Mesenchymal stem cell (in vitro differentiated cells and primary cell): ENCODE results near the gene RPA3.

ENCODE experiments used
- DNase-seq: peaks from one replicate; pipeline ENCODE4 v3.0.0-alpha.2; 2013
- H2AFZ ChIP-seq: one replicate; pipeline ENCODE4 v1.6.1; 2013; ENCODE audit warnings: low read depth, mild to moderate bottlenecking, control low read depth, inconsistent platforms, low read length, moderate library complexity
- H2AK5ac ChIP-seq: 2 replicates; pipeline ENCODE4 v1.6.1; 2013; ENCODE audit warnings: low read length, moderate library complexity, mild to moderate bottlenecking, inconsistent platforms; ENCODE audit not compliant: severe bottlenecking
- H2BK120ac ChIP-seq: one replicate; pipeline ENCODE4 v1.6.1; 2013; ENCODE audit warnings: low read depth, mild to moderate bottlenecking, inconsistent platforms, low read length, moderate library complexity
- H2BK12ac ChIP-seq, 2 experiments: one replicate each; pipeline ENCODE4 v1.6.1; 2013; ENCODE audit warnings: inconsistent platforms in 2 of 2, low read length in 2 of 2, mild to moderate bottlenecking in 2 of 2, moderate library complexity in 2 of 2, control low read depth in 1 of 2
- H2BK15ac ChIP-seq: one replicate; pipeline ENCODE4 v1.6.1; 2013; ENCODE audit warnings: mild to moderate bottlenecking, low read depth, inconsistent platforms; ENCODE audit not compliant: poor library complexity, severe bottlenecking
- H2BK5ac ChIP-seq: 2 replicates; pipeline ENCODE4 v1.6.1; 2013; ENCODE audit warnings: low read depth, mild to moderate bottlenecking, low read length, control low read depth, inconsistent platforms; ENCODE audit not compliant: poor library complexity, severe bottlenecking
- H3K14ac ChIP-seq, 2 experiments: one replicate each; pipeline ENCODE4 v1.6.1; 2013; ENCODE audit warnings: inconsistent platforms in 2 of 2, low read length in 2 of 2, control low read depth in 1 of 2, mild to moderate bottlenecking in 1 of 2, moderate library complexity in 1 of 2
- H3K18ac ChIP-seq, 2 experiments: one replicate each; pipeline ENCODE4 v1.6.1; 2013; ENCODE audit warnings: inconsistent platforms in 2 of 2, low read length in 2 of 2, control low read depth in 1 of 2, low read depth in 1 of 2, mild to moderate bottlenecking in 1 of 2
- H3K23ac ChIP-seq, 2 experiments: one replicate each; pipeline ENCODE4 v1.6.1; 2013; ENCODE audit warnings: inconsistent platforms in 2 of 2, low read length in 2 of 2, mild to moderate bottlenecking in 2 of 2, moderate library complexity in 2 of 2, control low read depth in 1 of 2
- H3K27ac ChIP-seq: 2 replicates; pipeline ENCODE4 v1.5.1; 2013; ENCODE audit warnings: mild to moderate bottlenecking, moderate library complexity, low read length, control low read depth, inconsistent platforms; ENCODE audit not compliant: poor library complexity, severe bottlenecking
- H3K27me3 ChIP-seq, 2 experiments: 2 replicates each; pipeline versions ENCODE4 v1.6.1 to v1.7.0; 2013; ENCODE audit warnings: low read length in 2 of 2, mild to moderate bottlenecking in 2 of 2, moderate library complexity in 2 of 2, control low read depth in 1 of 2, inconsistent platforms in 1 of 2; ENCODE audit not compliant: control insufficient read depth in 1 of 2, insufficient read depth in 1 of 2
- H3K36me3 ChIP-seq, 2 experiments: 2 replicates each; pipeline versions ENCODE4 v1.6.1 to v1.7.0; 2013; ENCODE audit warnings: low read length in 2 of 2, control low read depth in 1 of 2, inconsistent platforms in 1 of 2, low read depth in 1 of 2, mild to moderate bottlenecking in 1 of 2; ENCODE audit not compliant: insufficient read depth in 2 of 2, control insufficient read depth in 1 of 2
- H3K4ac ChIP-seq, 2 experiments: one replicate each; pipeline ENCODE4 v1.6.1; 2013; ENCODE audit warnings: inconsistent platforms in 2 of 2, low read length in 2 of 2, mild to moderate bottlenecking in 2 of 2, moderate library complexity in 2 of 2, control low read depth in 1 of 2, low read depth in 1 of 2
- H3K4me1 ChIP-seq: 2 replicates; pipeline ENCODE4 v1.6.1; 2013; ENCODE audit warnings: low read depth, low read length, control low read depth; ENCODE audit not compliant: control insufficient read depth, insufficient read depth
- H3K4me2 ChIP-seq: 2 replicates; pipeline ENCODE4 v1.6.1; 2013; ENCODE audit warnings: low read length, mild to moderate bottlenecking, inconsistent platforms; ENCODE audit not compliant: poor library complexity, severe bottlenecking
- H3K4me3 ChIP-seq, 2 experiments: 2 replicates each; pipeline versions ENCODE4 v1.5.1 to v1.7.0; 2013; ENCODE audit warnings: low read length in 2 of 2, mild to moderate bottlenecking in 2 of 2, control low read depth in 1 of 2, low read depth in 1 of 2; ENCODE audit not compliant: insufficient read depth in 1 of 2
- H3K79me1 ChIP-seq: replicated peaks from 2 replicates; pipeline ENCODE4 v1.6.1; 2013; ENCODE audit warnings: mild to moderate bottlenecking, control low read depth, low read length, inconsistent platforms; ENCODE audit not compliant: poor library complexity, severe bottlenecking
- H3K9ac ChIP-seq: 2 replicates; pipeline ENCODE4 v1.7.0; 2013; ENCODE audit warnings: mild to moderate bottlenecking, low read length, moderate library complexity
- H3K9me3 ChIP-seq: 2 replicates; pipeline ENCODE4 v1.7.0; 2013; ENCODE audit warnings: mild to moderate bottlenecking, low read length; ENCODE audit not compliant: control insufficient read depth
- H4K8ac ChIP-seq: one replicate; pipeline ENCODE4 v1.6.1; 2013; ENCODE audit warnings: inconsistent platforms, mild to moderate bottlenecking, low read length, moderate library complexity
- H4K91ac ChIP-seq: one replicate; pipeline ENCODE4 v1.6.1; 2013; ENCODE audit warnings: mild to moderate bottlenecking, low read length, inconsistent platforms
- WGBS: methylation state at CpG from one replicate; pipeline ENCODE4 v1.1.7; 2013; ENCODE audit warnings: mixed read lengths; 5-methylcytosine and 5-hydroxymethylcytosine counted together

Gene RPA3

GRCh38 chr7:7745258-7745657 is 26.9 kb upstream of the RPA3 start:
- no peak overlapping the region for H3K23ac ChIP-seq
- no peaks in the 10 kb centered on the region for H3K27me3 ChIP-seq
- no peaks in the 10 kb centered on the region for H3K4me1 ChIP-seq
- H3K4ac ChIP-seq, result no peak overlapping the region
- no peak overlapping the region for H2BK120ac ChIP-seq
- no peak for DNase-seq
- peaks cover 6% of the 10 kb centered on the region for H3K79me1 ChIP-seq
- no peak overlapping the region for H3K4me3 ChIP-seq
- H3K18ac ChIP-seq, result no peak overlapping the region
- no peak overlapping the region for H3K27ac ChIP-seq
- H3K4me2 ChIP-seq, result no peak overlapping the region
- WGBS, result 97% methylated on average over 4 of the region's 4 CpGs
- H2BK5ac ChIP-seq, result no peak overlapping the region
- no peak overlapping the region for H2AK5ac ChIP-seq
- H3K14ac ChIP-seq, result no peak overlapping the region
- H4K8ac ChIP-seq, result no peak overlapping the region
- H2BK12ac ChIP-seq, result no peak overlapping the region
- H4K91ac ChIP-seq, result no peak overlapping the region
- no peaks in the 10 kb centered on the region for H3K9me3 ChIP-seq
- no peak overlapping the region for H3K9ac ChIP-seq
- no peak overlapping the region for H2AFZ ChIP-seq
- H3K36me3 ChIP-seq, result no peaks in the 10 kb centered on the region
- H2BK15ac ChIP-seq, result no peak overlapping the region

- Histone ChIP-seq H3K27ac (no peak overlapping the region), H2BK12ac (no peak overlapping the region), H3K27me3 (no peaks in the 10 kb centered on the region), H3K4me3 (no peak overlapping the region), H3K4me2 (no peak overlapping the region), H3K9ac (no peak overlapping the region), H2AK5ac (no peak overlapping the region), H4K91ac (no peak overlapping the region), H3K23ac (no peak overlapping the region), H3K4ac (no peak overlapping the region), H2BK120ac (no peak overlapping the region), H3K4me1 (no peaks in the 10 kb centered on the region), H3K79me1 (peaks cover 8% of the 10 kb centered on the region), H3K14ac (no peak overlapping the region), H4K8ac (no peak overlapping the region), H3K36me3 (no peaks in the 10 kb centered on the region), H2BK5ac (no peak overlapping the region), H3K18ac (no peak overlapping the region), H3K9me3 (no peaks in the 10 kb centered on the region), H2AFZ (no peak overlapping the region), H2BK15ac (no peak overlapping the region)
- 93% methylated on average over 12 of the region's 12 CpGs for WGBS
- DNase-seq, result no peak
Measured at GRCh38 chr7:7742223-7742622, 23.8 kb upstream of the RPA3 start.

DNA sequence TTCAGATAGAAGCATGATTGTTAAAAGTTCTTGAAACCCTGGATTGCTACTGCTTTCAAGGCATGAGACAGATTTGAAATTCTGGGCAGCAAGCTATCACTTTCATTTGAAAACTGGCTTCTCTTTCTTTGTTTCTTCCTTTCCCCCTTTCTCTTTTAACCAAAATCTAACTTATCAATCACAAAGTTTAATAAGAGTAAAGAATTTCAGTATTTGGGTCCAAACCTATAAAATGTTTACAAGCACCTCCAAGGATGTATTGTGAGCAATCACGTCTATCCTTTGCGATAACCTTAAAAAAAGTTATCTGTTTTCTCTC is 21.6 kb upstream of the RPA3 start:
- Histone ChIP-seq H3K23ac (no peak overlapping the region), H2AFZ (no peak overlapping the region), H4K91ac (no peak overlapping the region), H2BK120ac (no peak overlapping the region), H3K4me2 (no peak overlapping the region), H3K79me1 (peaks cover 4% of the 10 kb centered on the region), H3K9ac (no peak overlapping the region), H2BK12ac (no peak overlapping the region), H3K18ac (no peak overlapping the region), H2BK5ac (no peak overlapping the region), H3K4ac (no peak overlapping the region), H3K4me3 (no peak overlapping the region), H2AK5ac (no peak overlapping the region), H3K4me1 (peaks cover 3% of the 10 kb centered on the region), H3K36me3 (no peaks in the 10 kb centered on the region), H3K14ac (no peak overlapping the region), H2BK15ac (no peak overlapping the region), H4K8ac (no peak overlapping the region), H3K27me3 (no peaks in the 10 kb centered on the region), H3K27ac (no peak overlapping the region), H3K9me3 (no peaks in the 10 kb centered on the region)
- 94% methylated on average over 2 of the region's 2 CpGs for WGBS
- no peak for DNase-seq

GRCh38 chr7:7739204-7740036 is 21.0 kb upstream of the RPA3 start:
- no peak overlapping the region for H3K4me2 ChIP-seq

More at GRCh38 chr7:7739204-7740036, 21.0 kb upstream of the RPA3 start:
- Histone ChIP-seq H3K79me1 (peaks cover 4% of the 10 kb centered on the region), H3K9ac (no peak overlapping the region), H2BK120ac (no peak overlapping the region), H2AFZ (no peak overlapping the region), H4K91ac (no peak overlapping the region), H3K36me3 (no peaks in the 10 kb centered on the region), H2BK12ac (no peak overlapping the region), H2AK5ac (no peak overlapping the region), H3K14ac (no peak overlapping the region), H2BK5ac (no peak overlapping the region), H3K4ac (no peak overlapping the region), H2BK15ac (no peak overlapping the region), H3K4me1 (peaks cover 3% of the 10 kb centered on the region), H3K27me3 (no peaks in the 10 kb centered on the region), H3K23ac (no peak overlapping the region), H3K18ac (no peak overlapping the region), H4K8ac (no peak overlapping the region), H3K4me3 (no peak overlapping the region), H3K27ac (no peak overlapping the region), H3K9me3 (no peaks in the 10 kb centered on the region)
- DNase-seq, result no peak
- WGBS, result 98% methylated on average over 2 of the region's 4 CpGs
